Gastroesophageal sphincter (tissue), 3 donors: Measurements from ENCODE around the gene CCNJ.
"Not testable (repeated sequence)": the region's sequence is repeated elsewhere in the genome, so short reads cannot be mapped to it uniquely, and the experiment has no call there.

ENCODE experiments used
- CTCF ChIP-seq, 4 experiments: fragments of 200-600 bp in 2 of 4; fragments of 450-650 bp in 2 of 4; sonication (generic) in 1 of 4; IDR thresholded peaks; one replicate each; pipeline ENCODE4 v1.5.1; 2017 to 2019; ENCODE audit warnings: antibody characterized with exemption in 4 of 4, mild to moderate bottlenecking in 2 of 4, moderate library complexity in 2 of 4
- POLR2A ChIP-seq, 2 donors: fragments of 450-650 bp; IDR thresholded peaks; one replicate each; pipeline ENCODE4 v1.6.1; 2017; ENCODE audit warnings: antibody characterized with exemption in 2 of 2, mild to moderate bottlenecking in 2 of 2, moderate library complexity in 1 of 2
- POLR2AphosphoS5 ChIP-seq: sonication (generic); formaldehyde crosslinking; IDR thresholded peaks from one replicate; pipeline ENCODE4 v1.6.1; 2017; ENCODE audit warnings: antibody characterized with exemption

- TF ChIP-seq CTCF (IDR thresholded peaks at IDR 0.05); POLR2A (IDR thresholded peaks at IDR 0.05); POLR2AphosphoS5: not testable (repeated sequence)
Measured at GRCh38 chr10:96047925-96048324, 4.5 kb downstream of the CCNJ start.
